H1 (cell line): ENCODE measurements around the gene CENPB. TPM values are rescaled to one million over a fixed set of nuclear protein-coding genes. Genes with fewer than 3 reads are reported as not detected.

Source experiments
- CTCF ChIA-PET: fragments of 300-600 bp; sonication (Branson Sonifier 250); formaldehyde crosslinking; loops from one replicate; lab custom pipeline; 2021; ENCODE audit not compliant: partially characterized antibody; lab: Charles Lee
- POLR2A ChIA-PET: fragments of 300-600 bp; sonication (Branson Sonifier 250); formaldehyde crosslinking; loops from one replicate; lab custom pipeline; 2021; ENCODE audit warnings: inconsistent platforms; ENCODE audit not compliant: partially characterized antibody; lab: Charles Lee
- DNase-seq, 2 experiments: peaks; one replicate each; pipeline versions ENCODE4 v3.0.0 to v3.0.0-alpha.2; 2010 to 2022; ENCODE audit warnings: low spot score in 2 of 2, low read depth in 1 of 2, mixed read lengths in 1 of 2
- FAIRE-seq: peaks from 2 replicates; lab custom pipeline; 2011; peaks lifted over from hg19 to GRCh38; lab: Jason Lieb, UNC
- H2AFZ ChIP-seq: 2 replicates; pipeline ENCODE4 v1.8.1; 2012; ENCODE audit warnings: low read length, inconsistent platforms
- H2AK5ac ChIP-seq: 2 replicates; pipeline ENCODE4 v1.6.1; 2013; ENCODE audit warnings: low read depth, low read length
- H2BK120ac ChIP-seq: replicated peaks from 2 replicates; pipeline ENCODE3; 2013; ENCODE audit warnings: low read depth, low read length, inconsistent platforms
- H2BK12ac ChIP-seq: 2 replicates; pipeline ENCODE4 v1.6.1; 2013; ENCODE audit warnings: low read depth, low read length
- H2BK15ac ChIP-seq: 2 replicates; pipeline ENCODE4 v1.6.1; 2013; ENCODE audit warnings: low read length
- H2BK20ac ChIP-seq: 2 replicates; pipeline ENCODE4 v1.6.1; 2013; ENCODE audit warnings: low read length
- H2BK5ac ChIP-seq: 2 replicates; pipeline ENCODE4 v1.6.1; 2013; ENCODE audit warnings: low read depth, low read length
- H3K14ac ChIP-seq: 2 replicates; pipeline ENCODE4 v1.6.1; 2013; ENCODE audit warnings: inconsistent platforms; ENCODE audit not compliant: insufficient read length
- H3K18ac ChIP-seq: 2 replicates; pipeline ENCODE4 v1.6.1; 2013; ENCODE audit warnings: low read length; ENCODE audit errors: extremely low read depth
- H3K23ac ChIP-seq: 2 replicates; pipeline ENCODE4 v1.6.1; 2013; ENCODE audit warnings: inconsistent platforms; ENCODE audit not compliant: insufficient read length
- H3K23me2 ChIP-seq: 2 replicates; pipeline ENCODE4 v1.6.1; 2013; ENCODE audit warnings: low read depth, low read length
- H3K27ac ChIP-seq: 2 replicates; pipeline ENCODE4 v1.6.1; 2011; ENCODE audit warnings: low read depth, low read length, inconsistent platforms
- H3K27me3 ChIP-seq, 4 experiments: replicated peaks in 1 of 4; 1 replicate in 1 of 4; 2 replicates in 3 of 4; pipeline versions ENCODE4 v1.6.1 to v1.8.1; 2011 to 2013; ENCODE audit warnings: low read length in 3 of 4, mild to moderate bottlenecking in 3 of 4, inconsistent platforms in 2 of 4, mixed read lengths in 2 of 4, moderate library complexity in 1 of 4; ENCODE audit not compliant: control insufficient read depth in 3 of 4, insufficient read depth in 3 of 4; ENCODE audit errors: extremely low read depth in 1 of 4
- H3K36me3 ChIP-seq, 4 experiments: 2 replicates each; pipeline versions ENCODE4 v1.6.1 to v1.8.1; 2011 to 2013; ENCODE audit warnings: mild to moderate bottlenecking in 4 of 4, low read length in 3 of 4, moderate library complexity in 2 of 4, control low read depth in 1 of 4, inconsistent platforms in 1 of 4; ENCODE audit not compliant: insufficient read depth in 4 of 4, control insufficient read depth in 2 of 4
- H3K4ac ChIP-seq: replicated peaks from 2 replicates; pipeline ENCODE3; 2013; ENCODE audit warnings: low read length, low read depth, mixed read lengths, inconsistent platforms; ENCODE audit not compliant: insufficient read length
- H3K4me1 ChIP-seq, 4 experiments: replicated peaks in 1 of 4; 1 replicate in 1 of 4; 2 replicates in 3 of 4; pipeline versions ENCODE4 v1.6.1 to v1.8.1; 2011 to 2013; ENCODE audit warnings: low read length in 3 of 4, inconsistent platforms in 2 of 4, mixed read lengths in 1 of 4; ENCODE audit not compliant: insufficient read depth in 4 of 4, control insufficient read depth in 3 of 4
- H3K4me2 ChIP-seq, 2 experiments: 2 replicates each; pipeline versions ENCODE4 v1.6.1 to v1.8.1; 2011 to 2013; ENCODE audit warnings: low read depth in 2 of 2, low read length in 2 of 2, control low read depth in 1 of 2, inconsistent platforms in 1 of 2, mild to moderate bottlenecking in 1 of 2; ENCODE audit not compliant: insufficient read depth in 1 of 2
- H3K4me3 ChIP-seq, 4 experiments: fragments of 200-600, 300-600 bp in 1 of 4; sonication (generic), shearing (Covaris generic), sonication (Bioruptor Twin) in 1 of 4; 2 replicates each; pipeline versions ENCODE4 v1.5.1 to v1.8.1; 2011 to 2016; ENCODE audit warnings: low read length in 4 of 4, low read depth in 3 of 4, control low read depth in 2 of 4, inconsistent platforms in 2 of 4, mild to moderate bottlenecking in 2 of 4, mixed read lengths in 1 of 4, moderate library complexity in 1 of 4; ENCODE audit not compliant: insufficient read depth in 2 of 4; ENCODE audit errors: extremely low read depth in 1 of 4
- H3K56ac ChIP-seq: replicated peaks from 2 replicates; pipeline ENCODE3; 2013; ENCODE audit warnings: low read depth, mild to moderate bottlenecking, mixed read lengths, low read length, inconsistent platforms; ENCODE audit not compliant: insufficient read length
- H3K79me1 ChIP-seq: 2 replicates; pipeline ENCODE4 v1.6.1; 2013; ENCODE audit warnings: low read depth, low read length, control low read depth
- H3K79me2 ChIP-seq, 2 experiments: 2 replicates each; pipeline versions ENCODE4 v1.6.1 to v1.8.1; 2012 to 2013; ENCODE audit warnings: low read length in 2 of 2, mild to moderate bottlenecking in 2 of 2, inconsistent platforms in 1 of 2; ENCODE audit not compliant: insufficient read depth in 2 of 2, control insufficient read depth in 1 of 2
- H3K9ac ChIP-seq, 4 experiments: replicated peaks in 1 of 4; 1 replicate in 1 of 4; 2 replicates in 3 of 4; pipeline versions ENCODE4 v1.6.1 to v1.8.1; 2011 to 2013; ENCODE audit warnings: low read depth in 3 of 4, low read length in 3 of 4, control low read depth in 2 of 4, mild to moderate bottlenecking in 2 of 4, moderate library complexity in 2 of 4, inconsistent platforms in 1 of 4; ENCODE audit errors: extremely low read depth in 1 of 4
- H3K9me3 ChIP-seq, 2 experiments: 2 replicates each; pipeline versions ENCODE4 v1.6.1 to v1.8.1; 2012 to 2013; ENCODE audit warnings: mild to moderate bottlenecking in 2 of 2, moderate library complexity in 2 of 2, control low read depth in 1 of 2, inconsistent platforms in 1 of 2, low read depth in 1 of 2, low read length in 1 of 2, mixed read lengths in 1 of 2; ENCODE audit not compliant: insufficient read depth in 2 of 2
- H4K20me1 ChIP-seq, 2 experiments: replicated peaks in 1 of 2; 2 replicates each; pipeline versions ENCODE3 to v1.8.1; 2011 to 2013; ENCODE audit warnings: inconsistent platforms in 2 of 2, low read length in 2 of 2, mild to moderate bottlenecking in 1 of 2; ENCODE audit not compliant: insufficient read depth in 2 of 2, control insufficient read depth in 1 of 2
- H4K5ac ChIP-seq: 2 replicates; pipeline ENCODE4 v1.6.1; 2013; ENCODE audit warnings: low read length, low read depth, mixed read lengths, inconsistent platforms; ENCODE audit not compliant: insufficient read length
- H4K8ac ChIP-seq: 2 replicates; pipeline ENCODE4 v1.8.0; 2013; ENCODE audit warnings: mild to moderate bottlenecking, moderate library complexity, low read length, inconsistent platforms; ENCODE audit not compliant: insufficient read depth; ENCODE audit errors: extremely low read depth
- H4K91ac ChIP-seq: replicated peaks from 2 replicates; pipeline ENCODE3; 2013; ENCODE audit warnings: low read length, mixed read lengths, inconsistent platforms; ENCODE audit not compliant: insufficient read length
- CHD2 ChIP-seq: IDR thresholded peaks from 2 replicates; pipeline ENCODE4 v1.6.1; 2012; ENCODE audit warnings: low read length, improper control_type of control experiment
- CTBP2 ChIP-seq: IDR thresholded peaks from 2 replicates; pipeline ENCODE4 v1.7.0; 2011; ENCODE audit warnings: borderline replicate concordance, mild to moderate bottlenecking, moderate library complexity, mixed read lengths, low read length; ENCODE audit not compliant: insufficient read depth, insufficient read length
- EP300 ChIP-seq, 2 experiments: IDR thresholded peaks; 1 replicate in 1 of 2; 2 replicates in 1 of 2; pipeline ENCODE4 v1.6.1; 2011 to 2012; ENCODE audit warnings: low read depth in 2 of 2, low read length in 2 of 2, mild to moderate bottlenecking in 2 of 2, borderline replicate concordance in 1 of 2, inconsistent platforms in 1 of 2, moderate library complexity in 1 of 2
- EZH2 ChIP-seq: fragments of 200-600 bp; sonication (generic); IDR thresholded peaks from 2 replicates; pipeline ENCODE4 v1.7.1; 2012; ENCODE audit warnings: low read depth, mild to moderate bottlenecking, moderate library complexity, low read length, inconsistent platforms; ENCODE audit not compliant: severe bottlenecking
- FOSL1 ChIP-seq: IDR thresholded peaks from 2 replicates; pipeline ENCODE4 v1.6.1; 2011; ENCODE audit warnings: mild to moderate bottlenecking, low read depth, low read length, moderate library complexity; ENCODE audit not compliant: insufficient read depth
- GTF2F1 ChIP-seq: IDR thresholded peaks from 2 replicates; pipeline ENCODE4 v1.6.1; 2012; ENCODE audit warnings: low read depth, low read length, improper control_type of control experiment, borderline replicate concordance
- KDM4A ChIP-seq: IDR thresholded peaks from one replicate; pipeline ENCODE4 v1.7.1; 2012; ENCODE audit warnings: low read depth, mild to moderate bottlenecking, moderate library complexity, low read length, inconsistent platforms; ENCODE audit not compliant: severe bottlenecking
- MAFK ChIP-seq: IDR thresholded peaks from 2 replicates; pipeline ENCODE4 v1.6.1; 2012; ENCODE audit warnings: low read depth, mild to moderate bottlenecking, improper control_type of control experiment, low read length
- POU5F1 ChIP-seq: IDR thresholded peaks from 2 replicates; pipeline ENCODE4 v1.6.1; 2011; ENCODE audit warnings: low read depth, mild to moderate bottlenecking, low read length, moderate library complexity
- RAD21 ChIP-seq, 2 experiments: IDR thresholded peaks in 1 of 2; conservative IDR thresholded peaks in 1 of 2; 2 replicates each; pipeline ENCODE4 v1.6.1; 2011; ENCODE audit warnings: low read depth in 2 of 2, low read length in 2 of 2, improper control_type of control experiment in 1 of 2, inconsistent platforms in 1 of 2, mild to moderate bottlenecking in 1 of 2, moderate library complexity in 1 of 2
- SIX5 ChIP-seq: IDR thresholded peaks from 2 replicates; pipeline ENCODE4 v1.6.1; 2011; ENCODE audit warnings: mild to moderate bottlenecking, low read depth, low read length
- WGBS, 2 experiments: shearing (Covaris generic) in 1 of 2; methylation state at CpG; one replicate each; pipeline versions ENCODE4 v1.1.6 to v1.1.7; 2013 to 2015; ENCODE audit warnings: low lambda C conversion rate in 2 of 2, mixed read lengths in 2 of 2, inconsistent platforms in 1 of 2, low coverage in 1 of 2, missing lambda C conversion rate in 1 of 2; ENCODE audit not compliant: insufficient replicate concordance in 2 of 2, insufficient coverage in 1 of 2, insufficient read length in 1 of 2; ENCODE audit errors: extremely low coverage in 1 of 2, missing lambda C conversion rate in 1 of 2; 5-methylcytosine and 5-hydroxymethylcytosine counted together
- polyA plus RNA-seq, 7 experiments: library from polyadenylated mRNA; depleted of rRNA in 3 of 7; stranded (reverse) in 5 of 7; unstranded in 2 of 7; fragments of >200 nt in 5 of 7; fragments of 200-250 nt in 2 of 7; gene quantifications; 1 replicate in 5 of 7; 2 replicates in 1 of 7; 4 replicates in 1 of 7; pipeline versions ENCODE4 v1.2.1 to v1.2.3, GENCODE V29; 2011 to 2013; ENCODE audit warnings: missing spikeins in 2 of 7, mixed read lengths in 2 of 7
- total RNA-seq: library from RNA; stranded (reverse); fragmentation: NEBNext Ultra II Directional; extraction: Animal tissue kit (Norgen Biotek cat#: 25700); gene quantifications from 2 replicates; pipeline ENCODE4 v1.2.1, GENCODE V29; 2021
- TF ChIP-seq, protein P1 (sequence below): IDR thresholded peaks from 2 replicates; pipeline ENCODE4 v1.6.1; 2011; ENCODE audit warnings: low read depth, mild to moderate bottlenecking, low read length; ENCODE audit not compliant: insufficient read depth

The CENPB gene
- total and polyA plus RNA-seq, 2 of the 8 experiments (the other 6 are each of a cell fraction or from before 2014, with no cell fraction given): 17.7 to 51.6 TPM

GRCh38 chr20:3801846-3802245, 15.3 kb upstream of the CENPB start:
- H2BK15ac ChIP-seq: no peak overlapping the region
- H3K9me3 ChIP-seq: no peaks in the 10 kb centered on the region
- H3K18ac ChIP-seq: no peak overlapping the region
- no peak overlapping the region for H3K56ac ChIP-seq
- no peak overlapping the region for H3K14ac ChIP-seq
- no peak overlapping the region for H2BK120ac ChIP-seq
- peaks cover 3% of the 10 kb centered on the region in 2 experiments for H4K20me1 ChIP-seq
- ChIA-PET CTCF (interaction anchor here (0.9 to 3.7 kb wide), 2 partner anchors 15 to 220 kb away, joined by 3 to 29 read pairs; partner anchors contain the start of gene CENPB), POLR2A (interaction anchor here (1.1 kb wide), 1 partner anchor 21 kb away, joined by 3 read pairs; no protein-coding TSS in a partner anchor)
- H3K36me3 ChIP-seq: peaks cover 4 to 35% (median 30%) of the 10 kb centered on the region in 4 experiments
- H3K4ac ChIP-seq: no peak overlapping the region
- no peak overlapping the region for H3K9ac ChIP-seq
- no peak for DNase-seq
- no peak overlapping the region for H3K4me2 ChIP-seq
- peaks cover 6 to 32% (median 27%) of the 10 kb centered on the region in 4 experiments for H3K4me1 ChIP-seq
- no peak overlapping the region for H3K27ac ChIP-seq
- H3K79me2 ChIP-seq: no peaks in the 10 kb centered on the region; a peak in 1 of 4 replicates
- WGBS, 2 experiments: 95% methylated on average over 13 of the region's 13 CpGs; no CpG with 5 or more reads in 1 of the 2 experiments
- H3K4me3 ChIP-seq: no peak overlapping the region
- no peak overlapping the region for H4K91ac ChIP-seq
- peaks cover 4% of the 10 kb centered on the region; the same call in 1 of the 2 replicates for H3K23me2 ChIP-seq
- H2BK20ac ChIP-seq: no peak overlapping the region
- H2BK5ac ChIP-seq: no peak overlapping the region
- H3K27me3 ChIP-seq: no peaks in the 10 kb centered on the region
- no peak overlapping the region for H2BK12ac ChIP-seq
- no peak overlapping the region for H3K23ac ChIP-seq
- no peak for FAIRE-seq
- H4K5ac ChIP-seq: no peak overlapping the region
- no peak overlapping the region for H4K8ac ChIP-seq
- H2AFZ ChIP-seq: no peak overlapping the region
- H3K79me1 ChIP-seq: no peaks in the 10 kb centered on the region; the same call in 1 of the 2 replicates
- H2AK5ac ChIP-seq: no peak overlapping the region
- TF ChIP-seq, protein P1, sequence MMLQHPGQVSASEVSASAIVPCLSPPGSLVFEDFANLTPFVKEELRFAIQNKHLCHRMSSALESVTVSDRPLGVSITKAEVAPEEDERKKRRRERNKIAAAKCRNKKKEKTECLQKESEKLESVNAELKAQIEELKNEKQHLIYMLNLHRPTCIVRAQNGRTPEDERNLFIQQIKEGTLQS: no peak
- no peak for TF ChIP-seq EZH2
- no peak for TF ChIP-seq EP300 (IDR thresholded peaks at IDR 0.05; ENCODE audit: borderline replicate concordance in 1 of 2, low read depth in 2 of 2, low read length in 2 of 2)
- TF ChIP-seq SIX5: no peak
- TF ChIP-seq CTBP2: no peak
- no peak for TF ChIP-seq MAFK
- no peak for TF ChIP-seq RAD21 (IDR thresholded peaks at IDR 0.05 in 1 of 2, conservative IDR thresholded peaks at IDR 0.05 in 1 of 2; ENCODE audit: low read depth in 2 of 2, low read length in 2 of 2)
- TF ChIP-seq POU5F1: no peak
- TF ChIP-seq FOSL1: no peak
- TF ChIP-seq KDM4A: no peak
- TF ChIP-seq GTF2F1: no peak
- TF ChIP-seq CHD2: no peak
